Left cardiac atrium (tissue), 4 donors: ENCODE measurements around the gene SHANK1. TPM values are rescaled to one million over a fixed set of nuclear protein-coding genes. Genes with fewer than 3 reads are reported as not detected.

Source experiments
- ATAC-seq, 2 donors: fragments of 200-7000 bp; cut with Tn5 transposase; one replicate each; pipeline ENCODE4 v1.9.1; 2020; ENCODE audit warnings: mild to moderate bottlenecking in 2 of 2, moderate library complexity in 2 of 2
- DNase-seq: peaks from one replicate; pipeline ENCODE4 v3.0.0-alpha.2; 2020
- intact Hi-C, 2 donors: fragments of 100-400 bp; cut with DNase I; formaldehyde crosslinking; loops; one replicate each; pipeline versions ENCODE4 v1.14.1 to v1.15.1; 2022 to 2023
- total RNA-seq, 2 donors: library from RNA; stranded (reverse); fragmentation: NEBNext Ultra II Directional; extraction: Animal tissue kit (Norgen Biotek cat#: 25700); gene quantifications; one replicate each; pipeline ENCODE4 v1.2.1, GENCODE V29; 2021
- donor health status: DM: no; HTN: yes; CAD: no.
- donor health status: DM: no; HTN: yes; CAD: no; lungs with severe emphysema.
- donor health status: DM: yes; HTN: yes; CAD: no.
- donor health status: Dilated cardiomyopathy.

The SHANK1 gene
- total RNA-seq, 2 donors from 2014 or later = 0.62 to 1.2 TPM

DNA sequence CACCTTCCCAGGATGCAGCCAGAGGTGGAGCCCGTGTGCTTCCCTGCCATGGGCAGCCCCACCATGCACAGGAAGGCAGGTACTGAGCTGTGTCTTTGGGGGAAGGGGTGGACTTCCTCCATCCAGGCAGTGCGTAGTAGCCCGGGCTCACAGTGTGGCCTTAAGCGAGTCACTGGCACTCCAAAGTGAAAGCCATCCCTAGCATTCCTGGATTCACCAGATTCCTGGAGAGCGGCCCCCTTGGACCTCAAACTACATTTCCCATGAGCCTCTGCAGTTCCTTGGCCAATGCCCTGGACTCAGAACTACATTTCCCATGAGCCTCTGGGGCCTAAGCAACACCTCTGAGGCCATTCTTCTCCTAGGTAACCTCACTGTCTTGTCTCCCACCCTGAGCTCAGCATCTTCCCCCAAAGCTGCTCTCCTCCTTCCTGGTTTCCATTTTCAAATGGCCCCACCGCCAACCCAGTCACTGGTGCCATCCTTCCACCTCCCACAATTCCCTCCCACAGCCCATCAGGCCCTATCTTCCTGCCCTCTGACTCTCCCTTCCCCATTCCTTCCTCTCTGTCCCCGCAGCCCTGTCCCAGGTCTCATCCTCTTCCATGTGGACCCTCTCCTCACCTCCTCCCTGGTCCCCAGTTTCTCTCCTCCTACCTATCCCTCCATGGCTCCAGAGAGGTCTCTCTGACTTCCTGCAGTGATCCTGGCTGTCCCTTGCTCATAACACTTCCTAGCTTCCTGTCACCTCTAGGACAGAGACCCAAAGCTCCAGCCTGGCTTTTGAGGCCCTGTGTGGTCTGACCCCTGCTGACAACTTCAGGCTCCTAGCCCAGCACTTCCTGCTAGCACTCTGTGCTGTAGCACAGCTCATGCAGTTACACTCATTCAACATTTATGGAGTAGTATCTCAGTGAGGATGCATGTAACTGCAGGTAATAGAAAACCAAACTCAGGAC lies 69.9 kb downstream of the SHANK1 start, which contains the start of gene C19orf81:
TSS of gene C19orf81 (plus strand) at position 13 of the 959 bp plus-strand sequence. CDS start at position 13, 0 bp downstream.
- intact Hi-C loops = no loop called here
- ATAC-seq = no peak
- DNase-seq = no peak

DNA sequence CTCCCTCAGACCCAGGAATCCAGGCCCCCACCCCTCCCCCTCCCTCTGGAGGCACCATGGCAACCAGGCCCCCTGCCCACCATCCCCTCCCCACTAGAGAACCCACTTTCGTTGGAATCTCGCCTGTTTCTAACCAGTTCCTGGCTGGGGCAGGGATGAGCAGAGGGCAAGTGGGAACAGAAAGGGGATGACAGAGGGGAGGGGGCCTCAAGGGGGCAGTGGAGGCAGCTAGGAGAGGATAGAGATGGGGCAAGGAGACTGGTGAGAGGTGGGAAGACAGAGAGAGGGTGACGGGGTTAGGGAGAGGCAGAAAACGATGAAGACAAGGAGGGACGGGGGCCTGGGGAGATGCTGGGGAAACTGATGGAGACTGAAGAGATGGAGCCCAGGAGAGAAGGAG lies 70.9 kb downstream of the SHANK1 start:
- intact Hi-C loops = no loop called here
- ATAC-seq (no peak), DNase-seq (no peak)

DNA sequence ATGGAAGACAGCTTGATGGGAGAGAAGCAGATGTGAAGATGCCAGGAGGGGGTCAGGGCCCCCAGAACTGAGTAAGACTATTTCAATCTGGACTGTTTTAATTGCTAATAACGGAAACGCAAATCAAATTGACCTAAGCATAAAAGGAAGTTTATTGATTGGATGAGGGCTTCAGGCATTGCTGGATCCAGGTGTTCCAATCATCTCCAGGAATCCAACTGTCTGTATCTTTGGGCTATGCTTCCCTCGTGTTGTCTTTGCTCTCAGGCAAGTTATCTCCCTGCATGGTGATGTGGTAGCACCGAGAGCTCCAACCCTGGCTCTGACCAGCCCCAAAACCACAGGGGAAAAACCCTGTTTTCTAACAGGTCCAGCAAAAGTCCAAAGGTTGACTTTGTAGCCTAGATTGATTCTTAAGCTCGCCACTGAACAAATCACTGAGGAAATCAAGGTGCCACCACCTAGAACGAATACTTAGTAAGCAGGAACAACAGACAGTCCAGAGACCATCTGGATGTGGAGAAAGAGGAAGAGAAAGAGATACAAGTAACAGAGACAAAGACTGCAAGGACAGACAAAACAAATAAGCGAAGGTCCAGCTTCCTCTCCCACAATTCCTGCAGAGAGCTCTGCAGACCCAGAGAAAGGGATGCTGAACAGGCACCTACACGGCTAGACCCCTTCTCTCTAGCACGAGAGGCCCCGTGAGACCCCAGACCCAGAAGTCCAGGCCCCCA lies 71.6 kb downstream of the SHANK1 start:
- ATAC-seq = no peak

DNA sequence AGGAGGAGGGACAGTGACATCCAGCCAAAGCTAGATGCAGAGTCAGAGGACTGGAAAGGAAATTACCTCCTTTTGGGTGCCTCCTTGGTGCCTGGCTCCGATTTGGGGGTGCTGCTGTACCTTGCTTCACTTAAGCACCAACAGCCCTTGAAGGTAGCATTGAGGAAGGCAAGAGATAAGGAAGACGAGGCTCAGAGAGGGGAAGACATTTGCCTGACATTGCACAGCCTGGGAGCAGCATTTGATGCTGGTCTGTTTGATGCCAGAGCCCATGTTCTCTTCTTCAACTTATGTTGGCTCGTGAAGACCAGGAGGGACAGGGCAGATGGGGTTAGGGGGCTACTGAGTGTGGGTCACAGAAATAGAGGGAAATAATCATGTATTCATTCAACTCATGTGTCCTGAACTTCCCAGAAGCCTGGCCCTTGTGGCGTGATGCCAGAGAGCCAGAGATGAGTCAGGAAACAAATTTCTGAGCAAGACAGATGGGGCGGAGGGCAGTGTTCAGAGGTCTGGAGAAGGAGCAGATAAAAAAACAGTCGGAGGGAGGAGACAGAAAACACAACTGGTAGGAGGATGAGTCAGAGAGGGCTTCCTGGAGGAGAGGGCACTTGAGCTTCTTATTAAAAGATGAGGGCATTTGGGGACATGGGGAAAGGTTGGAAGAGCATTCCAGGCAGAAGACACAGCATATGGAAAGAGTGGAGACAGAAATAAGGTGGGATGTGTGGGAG lies 73.4 kb downstream of the SHANK1 start:
- intact Hi-C loops = no loop called here
- DNase-seq (peak; percentile 37), ATAC-seq (peak in 1 of 2 donors; percentile 34)

More for the DNA sequence above, 71.6 kb downstream of the SHANK1 start:
- no peak for DNase-seq
- intact Hi-C loops = no loop called here

DNA sequence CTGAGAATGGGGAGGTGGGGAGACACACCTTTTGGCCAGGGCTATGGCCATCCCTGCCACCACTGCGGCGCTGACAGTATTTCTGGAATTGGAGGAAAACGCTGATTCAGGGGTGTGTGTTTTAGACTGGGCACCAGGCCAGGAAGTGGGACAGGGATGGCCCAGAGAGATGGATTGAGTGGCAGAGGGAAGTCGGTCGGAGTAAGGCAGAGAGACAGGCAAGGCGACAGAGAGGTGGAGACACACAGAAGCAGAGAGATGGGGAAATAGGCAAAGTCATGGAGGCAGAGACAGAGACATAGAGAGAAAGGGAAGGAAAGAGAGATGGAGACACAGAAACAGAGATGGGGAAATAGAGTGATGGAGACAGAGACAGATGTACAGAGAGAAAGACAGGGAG lies 74.5 kb downstream of the SHANK1 start:
- DNase-seq (no peak), ATAC-seq (no peak)
- intact Hi-C loops = no loop called here

DNA sequence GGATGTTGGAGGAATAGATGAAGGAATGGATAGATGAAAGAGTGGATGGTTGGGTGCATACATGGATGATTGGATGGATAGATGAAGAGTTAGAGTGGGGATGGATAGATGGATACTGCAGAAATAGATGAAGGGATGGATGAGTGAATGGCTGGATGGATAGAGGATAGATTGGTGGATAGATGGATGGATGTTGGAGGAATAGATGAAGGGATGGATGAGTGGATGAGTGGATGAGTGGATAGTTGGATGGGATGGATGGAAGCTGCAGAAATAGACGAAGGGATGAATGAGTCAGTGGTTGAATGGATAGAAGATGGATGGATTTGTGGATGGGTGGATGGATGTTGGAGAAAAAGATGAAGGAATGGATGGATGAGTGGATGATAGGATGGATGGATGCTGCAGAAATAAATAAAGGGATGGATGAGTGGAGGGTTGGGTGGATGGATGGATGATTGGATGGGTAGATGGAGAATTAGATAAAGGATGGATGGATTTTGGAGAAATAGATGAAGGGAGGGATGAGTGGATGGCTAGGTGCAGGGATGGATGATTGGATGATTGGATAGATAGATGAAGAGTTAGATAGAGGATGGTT lies 75.2 kb downstream of the SHANK1 start:
- ATAC-seq (no peak), DNase-seq (no peak)
- intact Hi-C loops = no loop called here

DNA sequence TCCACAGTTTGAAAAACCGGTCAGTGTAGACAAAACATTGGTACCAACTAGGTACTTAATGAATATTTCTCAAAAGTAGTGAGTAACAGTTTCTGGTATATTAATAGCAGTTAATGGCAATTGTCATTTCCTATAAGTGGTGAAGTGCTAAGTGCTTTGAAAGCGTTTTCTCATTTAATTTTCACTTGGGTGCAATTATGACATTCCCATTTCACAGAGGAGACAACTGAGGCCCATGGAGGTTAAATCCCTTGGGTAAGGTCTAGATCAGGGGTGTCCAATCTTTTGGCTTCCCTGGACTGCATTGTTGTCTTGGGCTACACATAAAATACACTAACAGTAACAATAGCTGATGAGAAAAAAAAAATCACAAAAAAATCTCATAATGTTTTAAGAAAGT lies 79.2 kb downstream of the SHANK1 start:
- no peak for DNase-seq
- no peak for ATAC-seq
- intact Hi-C loops = no loop called here

DNA sequence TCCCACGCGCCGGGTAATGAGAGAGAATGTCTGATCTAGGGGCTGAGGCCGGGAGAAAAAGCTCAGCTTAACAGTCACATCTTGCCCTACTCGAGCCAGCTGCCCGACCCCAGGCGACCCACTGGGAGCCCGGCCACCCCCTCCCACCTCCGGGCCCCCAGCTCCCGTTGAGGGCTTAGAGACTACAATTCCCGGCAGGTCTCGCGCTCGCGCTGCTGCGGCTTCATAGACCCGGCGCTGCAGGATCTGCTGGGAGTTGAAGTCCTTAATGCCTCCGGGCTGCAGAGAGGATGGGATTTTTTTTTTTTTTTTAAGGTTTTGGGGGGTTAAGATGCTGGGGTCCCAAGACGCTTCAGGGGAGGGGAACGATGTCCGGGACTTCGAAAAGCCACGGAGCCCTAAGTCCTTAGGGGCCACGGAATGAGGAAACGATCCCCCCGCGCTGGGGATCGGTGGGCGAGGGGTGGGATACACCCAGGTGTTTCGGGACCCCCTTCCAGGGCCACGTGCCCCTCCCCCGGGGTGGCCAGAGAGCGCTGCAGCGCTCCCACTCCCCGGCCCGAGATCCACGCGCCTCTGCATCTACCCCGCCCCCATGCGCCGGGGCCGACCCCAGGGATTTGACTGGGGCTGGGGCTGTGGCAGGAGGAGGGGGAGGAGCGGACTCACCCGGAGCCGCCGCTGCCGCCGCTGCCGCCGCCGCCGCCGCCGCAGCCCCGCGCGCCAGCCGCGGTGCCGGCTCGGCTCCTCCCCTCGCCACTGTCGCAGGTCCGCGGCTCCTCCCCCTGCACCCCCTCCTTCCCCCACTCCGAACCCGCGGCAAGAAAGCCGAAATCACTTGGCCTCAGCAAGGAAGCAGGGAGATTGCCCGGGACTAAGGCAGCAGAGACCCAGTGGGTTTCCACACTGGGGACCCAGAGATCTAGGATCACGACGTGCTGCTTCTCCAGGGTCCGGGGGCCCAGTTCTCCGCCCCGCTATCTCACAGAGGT lies 80.2 kb downstream of the SHANK1 start, which contains the start of gene SYT3:
TSS of gene SYT3 (minus strand) at position 761 of the 992 bp plus-strand sequence. CDS start 2,470 bp downstream, outside the sequence.
- peak; percentile 88 to 94 for ATAC-seq
- DNase-seq = peak; percentile 73
- intact Hi-C loops = loop anchor here in 1 of 2 donors (5.0 kb wide), 1 partner anchor 102 kb away; no protein-coding TSS in a partner anchor

DNA sequence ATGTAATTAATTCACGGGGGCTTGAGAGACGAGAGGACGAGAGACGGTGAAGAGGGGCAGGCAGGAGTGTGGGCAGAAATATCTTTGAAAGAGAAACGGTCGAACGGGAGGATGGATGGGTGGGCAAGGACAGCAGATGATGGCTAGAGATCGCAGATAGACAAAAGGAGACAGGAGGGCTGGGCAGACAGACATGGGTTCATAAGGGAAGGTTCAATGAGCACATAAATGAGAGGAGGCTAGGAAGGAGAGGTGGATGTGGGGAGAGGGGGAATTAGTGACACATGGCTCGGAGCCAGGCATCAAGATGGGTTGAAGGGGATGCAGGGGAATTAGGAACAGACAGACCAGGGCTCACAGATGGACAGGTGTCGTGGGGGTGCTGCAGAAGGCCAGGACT lies 81.0 kb downstream of the SHANK1 start:
- DNase-seq = no peak

DNA sequence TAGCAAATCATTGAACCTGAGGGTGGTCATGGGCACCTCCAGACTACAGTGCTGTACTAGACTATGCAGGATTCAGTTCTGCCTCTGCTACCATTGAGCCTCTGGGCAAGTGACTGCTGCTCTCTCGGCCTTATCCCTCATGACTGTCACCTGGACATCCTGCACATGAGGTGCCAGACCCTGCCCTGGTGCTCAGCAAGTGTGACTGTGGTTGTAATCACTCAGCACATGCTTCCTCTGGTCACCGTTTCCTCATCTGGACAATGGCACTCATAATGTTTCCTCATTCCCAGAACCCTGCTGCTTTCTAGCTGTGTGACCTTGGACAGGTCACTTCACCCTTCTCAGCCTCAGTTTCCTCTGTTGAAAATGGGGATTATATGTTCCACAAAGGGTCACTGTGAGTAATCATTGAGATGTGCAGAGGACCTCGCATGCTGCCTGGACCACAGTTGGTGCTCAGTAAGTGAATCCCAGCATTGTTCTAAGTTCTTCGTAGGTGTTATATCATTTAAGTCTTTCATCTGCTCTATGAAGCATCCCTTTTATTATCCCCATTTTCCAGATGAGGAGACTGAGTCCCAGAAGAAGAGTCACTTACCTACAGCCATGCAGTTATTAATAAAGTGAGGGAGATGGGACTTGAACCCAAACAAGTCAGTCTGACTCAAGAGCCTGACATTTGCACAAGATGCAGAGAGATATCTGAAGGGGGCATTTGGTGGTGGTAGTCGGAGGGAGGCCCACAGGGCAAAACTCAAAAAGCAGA lies 83.1 kb downstream of the SHANK1 start:
- no peak for DNase-seq
- intact Hi-C loops = loop anchor here in 1 of 2 donors (5.0 kb wide), 1 partner anchor 99 kb away; no protein-coding TSS in a partner anchor
- no peak for ATAC-seq

More for the DNA sequence above, 81.0 kb downstream of the SHANK1 start:
- intact Hi-C loops = loop anchor here in 1 of 2 donors (5.0 kb wide), 1 partner anchor 101 kb away; no protein-coding TSS in a partner anchor
- ATAC-seq = no peak

DNA sequence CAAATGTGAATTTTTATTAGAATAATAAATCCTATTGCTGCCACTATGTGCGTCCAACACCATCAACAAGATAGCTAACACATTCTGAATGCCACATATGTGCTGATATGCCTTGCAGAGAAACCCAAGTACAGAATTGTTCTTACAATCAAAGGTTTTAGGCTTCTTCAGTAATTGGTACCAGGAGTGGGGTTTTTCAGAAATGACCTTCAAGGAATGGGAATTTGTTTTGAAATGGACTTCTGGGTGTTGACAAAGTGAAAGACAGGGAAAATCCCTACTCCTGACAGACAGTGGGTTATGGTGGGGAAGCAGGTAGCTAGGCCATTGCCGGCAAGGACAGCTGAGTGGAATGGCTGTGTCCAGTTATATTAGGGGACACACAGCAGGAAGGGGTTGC lies 85.6 kb downstream of the SHANK1 start:
- ATAC-seq = no peak
- intact Hi-C loops = no loop called here
- DNase-seq = no peak

DNA sequence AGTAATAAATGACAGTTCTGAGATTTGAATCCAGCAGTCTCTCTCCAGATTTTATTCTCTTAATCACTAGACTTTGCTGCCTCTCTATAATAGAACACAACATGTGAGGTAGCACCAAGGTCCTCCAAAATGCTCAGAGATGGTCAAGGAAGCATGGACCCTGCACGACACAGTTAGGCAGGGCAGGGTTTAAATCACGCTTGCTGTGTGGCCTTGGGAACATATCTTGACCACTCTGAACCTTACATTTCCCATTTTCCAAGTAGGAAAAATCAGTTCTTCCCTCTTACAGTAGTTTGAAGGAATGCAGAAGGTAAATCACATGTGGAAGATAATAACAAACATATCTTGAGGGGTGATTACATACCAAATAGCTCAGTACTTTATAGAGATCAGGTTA lies 86.2 kb downstream of the SHANK1 start:
- ATAC-seq (no peak), DNase-seq (no peak)
- intact Hi-C loops = no loop called here

DNA sequence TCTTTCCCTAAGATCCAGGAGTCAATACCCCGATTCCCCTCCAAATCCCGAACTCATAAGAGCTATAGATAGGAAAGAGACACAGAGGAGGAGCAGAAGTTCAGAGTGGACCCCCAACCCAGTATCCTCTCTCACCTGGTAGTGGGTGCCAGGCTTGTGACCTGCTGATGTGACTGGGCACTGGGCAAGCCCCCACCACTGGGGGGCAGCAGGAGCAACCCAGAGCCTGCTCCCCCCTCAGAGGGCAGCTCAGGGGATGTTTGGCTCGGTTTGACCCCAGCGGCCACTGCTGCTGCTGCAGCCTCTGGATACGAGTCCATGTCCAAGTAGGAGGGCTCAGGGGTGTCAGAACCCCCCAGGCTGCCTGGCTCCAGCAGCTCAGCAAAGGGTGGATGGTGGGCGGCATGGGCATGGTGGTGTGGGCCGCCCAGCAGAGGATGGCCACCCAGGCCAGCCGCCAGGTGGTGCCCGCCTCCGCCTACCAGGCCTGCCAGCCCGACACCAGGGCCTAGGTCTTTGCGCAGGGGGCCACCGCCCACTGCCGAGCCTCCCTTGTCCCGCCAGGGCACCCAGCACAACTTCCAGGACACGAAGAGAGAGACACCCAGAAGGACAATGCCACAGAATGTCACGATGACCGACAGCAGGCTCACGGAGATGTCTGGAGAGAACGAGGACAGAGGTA lies 87.3 kb downstream of the SHANK1 start:
- DNase-seq (no peak), ATAC-seq (no peak)
- intact Hi-C loops = no loop called here

DNA sequence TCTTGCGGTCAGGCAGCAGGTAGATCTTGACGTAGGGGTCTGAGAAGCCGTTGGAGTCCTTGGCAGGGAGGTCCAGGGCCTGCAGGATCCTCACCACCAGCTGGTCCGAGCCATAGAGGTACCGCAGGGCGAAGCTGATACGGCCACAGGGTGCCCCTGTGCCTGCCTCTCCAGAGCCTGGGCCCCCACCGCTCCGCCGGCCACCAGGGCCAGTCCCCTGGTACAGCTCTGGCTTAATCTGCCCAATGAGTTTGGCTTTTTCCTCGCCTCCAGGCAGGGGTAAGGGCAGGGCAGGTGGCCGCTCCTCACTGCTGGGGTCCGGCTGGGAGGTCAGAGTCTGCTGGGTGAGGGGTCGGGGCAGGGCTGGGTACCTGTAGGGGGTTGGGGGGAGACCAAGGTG lies 89.8 kb downstream of the SHANK1 start:
- ATAC-seq (no peak), DNase-seq (no peak)
- intact Hi-C loops = no loop called here

DNA sequence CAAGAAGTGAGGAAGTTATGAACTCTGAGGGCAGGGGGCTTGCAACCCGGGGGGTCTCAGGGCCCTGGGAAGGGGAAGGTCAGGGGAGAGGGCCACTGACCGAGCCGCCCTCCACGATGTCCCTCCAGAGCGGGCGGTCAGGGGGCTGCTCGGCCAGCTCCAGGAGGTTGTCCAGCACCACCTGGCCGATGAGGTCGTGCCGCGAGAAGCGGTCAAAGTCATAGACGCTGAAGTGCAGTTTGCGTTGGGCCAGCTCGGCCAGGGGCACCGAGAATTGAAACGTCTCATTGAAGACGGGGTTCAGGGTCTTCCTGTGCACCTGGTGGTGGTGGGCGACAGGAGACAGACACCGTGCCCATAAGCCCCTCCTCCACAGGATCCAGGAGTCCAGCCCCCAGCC lies 90.4 kb downstream of the SHANK1 start:
- no peak for DNase-seq
- intact Hi-C loops = no loop called here
- ATAC-seq = no peak

DNA sequence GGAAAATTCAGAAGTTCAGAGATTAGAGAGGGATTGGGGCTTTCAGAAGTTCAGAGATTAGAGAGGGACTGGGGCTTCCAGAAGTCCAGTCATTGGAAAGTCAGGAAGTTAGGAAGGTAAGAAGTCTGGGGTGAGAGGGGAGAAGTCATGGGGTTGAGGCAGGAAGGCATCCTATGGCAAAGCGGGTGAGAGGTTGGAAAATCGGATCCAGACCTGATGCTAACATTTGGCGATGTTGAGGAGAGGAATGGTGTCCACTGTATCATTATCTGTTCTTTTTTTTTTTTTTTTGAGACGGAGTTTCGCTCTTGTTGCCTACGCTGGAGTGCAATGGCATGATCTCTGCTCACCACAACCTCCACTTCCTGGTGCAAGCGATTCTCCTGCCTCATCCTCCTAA lies 91.1 kb downstream of the SHANK1 start:
- ATAC-seq = no peak
- intact Hi-C loops = no loop called here
- no peak for DNase-seq
